ENCODE results near the gene LINS1. TPM values are rescaled to one million over a fixed set of nuclear protein-coding genes. Genes with fewer than 3 reads are reported as not detected.

Gene LINS1
- total and polyA plus RNA-seq, 12 donors = 4.7 to 12.2 (median 6.9) TPM

- intact Hi-C loops (cut with DNase I) = no loop called here
- Histone ChIP-seq H3K36me3 (no peaks in the 10 kb centered on the region), H3K27ac (peak overlapping the region in 1 of 10 donors; percentile 78), H3K4me1 (peaks cover 3 to 45% (median 27%) of the 10 kb centered on the region in 9 donors), H3K4me3 (no peak overlapping the region), H3K27me3 (no peaks in the 10 kb centered on the region), H3K9me3 (no peaks in the 10 kb centered on the region)
- TF ChIP-seq CTCF (IDR thresholded peaks at IDR 0.05) = no peak
- WGBS, 2 donors = 92 to 95% methylated on average over 3 of the region's 3 CpGs
- no peak for DNase-seq
- no peak for ATAC-seq
Observed at GRCh38 chr15:100597862-100598261, 4.1 kb downstream of the LINS1 start.

GRCh38 chr15:100596792-100597191, 5.2 kb downstream of the LINS1 start:
- H3K4me3 ChIP-seq = peak overlapping the region in 1 of 10 donors; percentile 29
- peak in 1 of 2 donors; percentile 16 for DNase-seq
- intact Hi-C loops (cut with DNase I) = no loop called here

DNA sequence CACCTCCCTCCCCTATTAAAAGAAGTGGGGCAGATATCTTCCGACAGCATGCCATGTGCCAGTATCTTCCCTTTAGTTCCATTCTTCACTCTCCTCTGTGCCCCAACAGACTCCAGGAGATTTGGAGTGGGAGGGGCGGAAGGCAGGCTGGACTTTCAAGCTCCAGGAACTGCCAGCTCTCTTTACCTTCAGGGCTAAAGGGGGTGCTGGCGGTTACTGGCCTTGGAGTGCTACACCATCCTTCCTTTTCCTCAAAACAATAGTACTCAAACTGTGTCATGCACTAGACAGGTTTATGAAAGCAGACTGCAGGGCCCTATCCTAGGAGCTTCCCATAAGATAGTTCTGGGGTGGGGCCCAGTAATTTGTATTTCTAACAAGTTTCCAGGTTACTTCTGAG, 6.0 kb downstream of the LINS1 start:
- Histone ChIP-seq H3K36me3 (no peaks in the 10 kb centered on the region), H3K27ac (peak overlapping the region in 1 of 10 donors; percentile 78), H3K4me1 (peaks cover 0 to 39% (median 22%) of the 10 kb centered on the region in 9 donors), H3K9me3 (peaks cover 0 to under 1% (median 0%) of the 10 kb centered on the region in 11 donors), H3K27me3 (no peaks in the 10 kb centered on the region), H3K4me3 (peak overlapping the region in 1 of 10 donors; percentile 29)
- intact Hi-C loops (cut with DNase I) = no loop called here
- DNase-seq (no peak), ATAC-seq (peak in 1 of 8 donors; percentile 31)
- TF ChIP-seq CTCF (IDR thresholded peaks at IDR 0.05) = no peak
- 87 to 90% methylated on average over 3 of the region's 3 CpGs for WGBS, 2 donors

More at GRCh38 chr15:100596792-100597191, 5.2 kb downstream of the LINS1 start:
- Histone ChIP-seq H3K4me1 (peaks cover 3 to 45% (median 27%) of the 10 kb centered on the region in 9 donors), H3K27me3 (no peaks in the 10 kb centered on the region), H3K27ac (peak overlapping the region in 1 of 10 donors; percentile 78), H3K36me3 (no peaks in the 10 kb centered on the region), H3K9me3 (no peaks in the 10 kb centered on the region)
- no peak for TF ChIP-seq CTCF (IDR thresholded peaks at IDR 0.05)
- WGBS, 2 donors = 83 to 84% methylated on average over 7 of the region's 7 CpGs
- peak in 1 of 8 donors; percentile 39 for ATAC-seq

GRCh38 chr15:100593431-100593830, 8.6 kb downstream of the LINS1 start:
- no peak for TF ChIP-seq CTCF (IDR thresholded peaks at IDR 0.05)
- Histone ChIP-seq H3K27ac (no peak overlapping the region), H3K9me3 (peaks cover 0 to 26% (median 6%) of the 10 kb centered on the region in 11 donors), H3K36me3 (peaks cover 0 to 5% (median 0%) of the 10 kb centered on the region in 9 donors), H3K4me1 (peaks cover 0 to 22% (median 13%) of the 10 kb centered on the region in 9 donors), H3K27me3 (no peaks in the 10 kb centered on the region), H3K4me3 (no peak overlapping the region)
- no peak for DNase-seq
- intact Hi-C loops (cut with DNase I) = no loop called here
- WGBS, 2 donors = 98% methylated on average over 2 of the region's 2 CpGs
- no peak for ATAC-seq
